Stimulated activated CD4-positive, alpha-beta T cell treated with anti-CD3 and anti-CD28 coated beads, Interleukin-12 subunit alpha, Interleukin-12 subunit beta, amount 100 ng/mL, for 4 hours (primary cell): Measurements from ENCODE around the gene RASSF6.
"Not testable (repeated sequence)": the region's sequence is repeated elsewhere in the genome, so short reads cannot be mapped to it uniquely, and the experiment has no call there.

ENCODE experiments used
- DNase-seq: peaks from one replicate; pipeline ENCODE4 v3.0.0-alpha.2; 2020

The RASSF6 gene

GRCh38 chr4:73609706-73610105 is 10.5 kb downstream of the RASSF6 start:
- DNase-seq, result no peak

DNA sequence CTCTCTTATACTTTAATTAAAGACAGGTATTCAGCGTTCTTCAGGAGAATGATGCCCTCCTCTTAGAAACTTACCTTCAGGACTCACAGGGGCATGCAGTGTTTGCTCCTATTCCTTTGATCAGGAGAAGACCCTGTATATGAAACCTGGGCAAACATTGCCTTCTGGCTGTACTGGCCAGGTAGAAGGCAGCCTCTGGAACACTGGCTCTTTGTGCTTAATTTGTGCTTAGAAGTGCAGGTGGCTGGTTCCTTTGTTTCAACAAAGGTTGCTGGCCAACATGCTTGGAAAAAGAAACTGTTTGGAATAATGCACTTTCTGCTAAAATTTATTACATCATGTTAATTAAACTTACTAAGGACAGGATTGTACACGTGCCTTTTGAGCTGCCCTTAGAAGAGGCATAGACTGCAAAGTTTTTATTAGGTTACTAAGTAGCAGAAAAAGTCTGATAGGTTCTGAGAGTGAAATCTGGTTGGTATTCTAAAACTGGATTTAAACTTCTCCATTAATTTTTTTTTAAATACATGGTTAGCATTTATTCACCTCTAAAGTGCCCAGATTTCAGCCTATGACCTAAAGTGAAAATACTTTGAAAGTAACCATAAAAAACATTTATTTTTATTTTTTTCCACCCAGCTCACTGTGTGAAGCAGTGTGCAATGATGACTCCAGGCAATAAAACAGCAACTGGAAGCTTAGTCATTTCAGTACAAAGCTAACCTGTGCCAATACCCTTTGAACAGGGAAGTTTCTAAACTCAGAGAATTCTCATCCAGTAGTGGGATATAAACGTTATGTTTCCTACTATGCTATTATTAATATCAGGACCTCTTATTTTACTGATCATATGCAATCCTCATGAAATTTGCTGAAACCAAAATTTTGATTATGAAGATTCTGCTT is 11.3 kb downstream of the RASSF6 start:
- no peak for DNase-seq

GRCh38 chr4:73607375-73608033 is 12.7 kb downstream of the RASSF6 start:
- no peak for DNase-seq

DNA sequence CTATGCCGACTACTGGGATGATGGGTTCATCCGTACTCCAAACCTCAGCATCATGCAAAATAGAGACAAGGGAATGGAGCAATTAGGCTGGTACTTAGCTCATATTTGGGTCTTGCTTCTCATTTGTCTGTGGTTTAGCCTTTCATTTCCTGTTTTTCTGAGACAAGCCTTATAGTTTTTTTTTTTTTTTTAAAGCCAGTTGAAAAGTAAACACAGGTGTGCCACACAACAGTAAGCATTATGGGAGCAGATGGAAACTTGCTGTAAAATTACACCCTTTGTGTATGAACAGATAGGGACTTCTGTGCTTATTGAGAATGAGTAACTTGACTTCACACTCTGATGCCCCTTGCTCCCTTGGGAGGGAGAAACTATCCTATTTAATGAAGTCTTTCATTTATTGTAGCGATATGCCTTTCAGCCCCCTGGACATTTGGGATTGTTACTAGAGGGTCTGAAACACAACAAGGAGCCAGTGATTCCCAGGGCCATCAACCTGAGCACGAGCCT is 13.7 kb downstream of the RASSF6 start:
- DNase-seq, result no peak

DNA sequence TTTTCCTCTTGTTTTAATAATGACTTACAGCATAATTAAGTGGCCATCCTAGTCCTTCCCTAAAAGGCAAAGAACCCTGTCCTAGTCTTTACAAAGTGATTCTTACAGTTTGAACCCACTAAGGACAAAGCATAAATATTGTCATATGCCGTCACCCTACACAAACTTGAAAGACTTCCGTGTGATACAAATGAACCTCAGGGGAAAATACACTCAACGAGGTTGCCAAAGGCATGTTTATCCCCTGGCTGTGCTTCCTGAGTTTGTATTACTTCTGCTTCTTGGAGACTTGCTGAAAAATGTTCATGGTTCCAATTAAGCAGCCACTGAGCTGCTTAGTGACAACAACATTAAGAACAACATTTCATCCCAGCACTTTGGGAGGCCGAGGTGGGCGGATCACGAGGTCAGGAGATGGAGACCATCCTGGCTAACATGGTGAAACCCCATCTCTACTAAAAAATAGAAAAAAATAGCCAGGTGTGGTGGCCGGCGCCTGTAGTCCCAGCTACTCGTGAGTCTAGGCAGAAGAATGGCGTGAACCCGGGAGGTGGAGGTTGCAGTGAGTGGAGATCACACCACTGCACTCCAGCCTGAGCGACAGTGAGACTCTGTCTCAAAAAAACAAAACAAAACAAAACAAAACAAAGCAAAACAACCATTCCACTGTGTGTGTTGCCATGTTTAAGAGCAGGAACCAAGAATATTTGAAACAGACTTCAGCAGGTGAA is 16.2 kb downstream of the RASSF6 start:
- DNase-seq, result no peak

DNA sequence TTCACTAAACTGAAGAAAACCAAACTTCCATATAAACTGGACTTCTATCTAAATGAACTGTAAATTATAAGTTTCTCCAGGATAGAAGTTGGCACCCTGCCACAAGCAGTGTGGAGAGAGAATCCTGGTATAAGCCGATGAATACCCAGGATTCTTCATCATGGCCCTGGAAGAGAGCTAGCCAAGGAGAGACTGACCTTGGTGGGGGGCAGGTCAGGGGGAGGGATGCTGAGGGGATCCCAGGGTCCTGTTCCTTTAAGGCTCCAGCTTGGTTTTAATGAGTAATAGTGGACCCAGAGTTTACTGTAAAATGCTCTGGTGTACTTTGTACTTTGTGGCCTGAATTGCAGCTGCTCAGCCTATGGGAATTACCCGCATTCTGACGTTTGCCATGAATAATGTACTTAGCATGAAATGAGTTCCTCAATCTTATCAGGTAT is 16.9 kb downstream of the RASSF6 start:
- no peak for DNase-seq

- no peak for DNase-seq
Observed at GRCh38 chr4:73600954-73601353, 19.3 kb downstream of the RASSF6 start.

DNA sequence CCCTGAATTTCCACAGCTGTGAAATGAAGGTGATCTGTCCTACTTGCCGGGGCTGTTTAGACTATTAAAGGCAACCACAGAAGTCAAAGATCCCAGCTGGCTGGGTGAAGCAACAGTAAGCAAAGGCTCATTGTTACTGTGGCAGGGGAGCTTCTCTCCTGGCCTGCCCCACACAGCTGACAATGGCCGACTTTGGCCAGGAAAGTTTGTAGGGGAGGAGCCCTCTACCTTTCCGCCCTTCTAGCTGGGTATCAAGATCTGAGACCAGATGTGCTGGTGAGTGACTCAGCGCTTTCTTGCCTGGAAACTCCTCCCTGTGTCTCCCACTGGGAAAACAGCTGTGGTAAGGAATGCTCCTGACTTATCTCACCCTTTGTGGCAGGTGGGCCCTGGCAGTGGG is 21.1 kb downstream of the RASSF6 start:
- DNase-seq, result no peak

DNA sequence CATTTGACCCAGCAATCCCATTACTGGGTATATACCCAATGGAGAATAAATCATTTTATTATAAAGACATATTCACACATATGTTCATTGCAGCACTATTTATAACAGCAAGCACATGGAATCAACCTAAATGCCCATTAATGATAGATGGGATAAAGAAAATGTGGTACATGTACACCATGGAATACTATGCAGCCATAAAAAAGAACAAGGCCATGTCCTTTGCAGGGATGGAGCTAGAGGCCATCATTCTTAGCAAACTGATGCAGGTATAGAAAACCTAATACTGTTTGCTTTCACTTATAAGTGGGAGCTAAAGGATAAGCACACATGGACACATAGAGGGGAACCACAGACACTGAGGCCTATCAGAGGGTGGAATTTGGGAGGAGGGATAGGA is 22.6 kb downstream of the RASSF6 start:
- DNase-seq, result no peak

DNA sequence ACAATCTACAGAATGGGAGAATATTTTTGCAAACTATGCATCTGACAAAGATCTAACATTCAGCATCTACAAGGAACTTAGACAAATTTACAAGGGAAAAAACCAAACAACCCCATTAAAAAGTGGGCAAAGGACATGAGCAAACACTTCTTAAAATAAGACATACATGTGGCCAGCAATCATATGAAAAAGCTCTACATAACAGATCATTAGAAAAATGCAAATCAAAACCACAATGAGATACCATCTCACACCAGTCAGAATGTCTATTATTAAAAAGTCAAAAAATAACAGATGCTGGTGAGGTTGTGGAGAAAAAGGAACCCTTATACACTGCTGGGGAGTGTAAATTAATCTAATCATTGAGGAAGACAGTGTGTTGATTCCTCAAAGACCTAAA is 23.1 kb downstream of the RASSF6 start:
- not testable (repeated sequence) for DNase-seq

- DNase-seq, result no peak
Observed at GRCh38 chr4:73596001-73596400, 24.2 kb downstream of the RASSF6 start.

DNA sequence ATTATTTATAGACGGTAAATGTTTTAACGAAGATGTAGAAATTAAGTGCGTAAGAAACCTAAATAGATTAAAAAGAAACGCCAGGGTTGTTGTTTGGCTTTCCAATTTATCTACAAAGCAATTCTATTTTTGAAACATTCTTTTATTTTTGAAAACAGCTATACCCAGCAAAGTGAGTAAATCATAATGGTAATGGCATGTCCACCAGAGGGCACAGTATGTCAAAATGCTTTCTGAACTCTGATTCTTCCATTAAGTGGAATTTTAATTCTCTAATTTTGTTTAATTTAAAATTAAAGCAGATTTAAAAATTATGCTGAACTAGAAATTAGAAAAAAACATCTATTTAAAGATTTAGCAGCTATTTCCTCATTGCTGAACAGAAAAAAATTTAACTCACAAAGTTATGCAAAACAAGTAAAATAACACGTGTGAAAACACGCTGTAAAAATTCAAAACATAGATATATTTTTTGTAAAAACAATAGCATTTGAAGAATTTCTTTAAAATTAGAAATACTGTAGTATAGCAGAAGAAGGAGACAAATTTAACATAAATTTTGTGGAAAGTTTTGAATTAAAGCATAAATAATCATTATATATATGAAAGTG is 26.5 kb downstream of the RASSF6 start:
- no peak for DNase-seq

- no peak for DNase-seq
Observed at GRCh38 chr4:73589887-73590801, 30.1 kb downstream of the RASSF6 start.

GRCh38 chr4:73589261-73589847 is 30.9 kb downstream of the RASSF6 start:
- no peak for DNase-seq

- no peak for DNase-seq
Observed at GRCh38 chr4:73588613-73589012, 31.6 kb downstream of the RASSF6 start.

GRCh38 chr4:73586666-73587065 is 33.6 kb downstream of the RASSF6 start:
- DNase-seq, result no peak

DNA sequence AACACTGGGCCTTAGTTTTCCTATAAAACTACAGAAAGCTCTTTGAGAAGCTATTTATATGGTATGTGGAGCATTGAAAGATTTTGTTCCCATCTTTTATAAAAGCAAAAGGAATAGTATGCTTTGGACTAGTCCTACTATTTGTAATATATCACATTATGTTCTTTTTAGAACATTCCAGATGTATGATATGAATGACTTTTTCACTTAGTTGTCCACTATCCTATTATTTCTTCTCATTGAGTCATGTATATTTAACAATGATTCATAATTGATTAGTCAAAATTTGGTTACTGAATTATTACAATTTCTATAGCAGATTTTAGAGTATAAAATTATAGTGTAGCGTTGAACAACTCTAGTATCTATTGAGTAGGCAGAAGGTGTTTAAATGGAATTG is 34.2 kb downstream of the RASSF6 start:
- DNase-seq, result no peak

DNA sequence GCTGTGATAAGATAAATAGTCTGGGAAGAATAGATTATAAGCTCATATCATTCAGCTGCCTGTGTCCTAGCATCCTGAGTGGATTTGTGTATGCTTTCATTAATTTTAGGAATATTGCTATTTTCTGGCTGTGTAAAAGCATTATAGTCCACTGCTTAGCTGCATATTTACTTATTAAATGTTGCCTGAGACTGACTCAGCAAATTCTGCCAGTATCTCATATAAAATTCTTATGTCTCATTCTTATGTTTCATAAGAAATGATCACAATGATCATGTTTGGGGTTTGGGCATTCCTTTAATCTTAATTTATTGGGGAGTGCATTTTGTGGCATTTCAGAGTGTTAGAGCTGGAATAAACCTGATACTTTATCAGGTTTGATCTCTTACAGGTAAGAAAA is 34.9 kb downstream of the RASSF6 start:
- no peak for DNase-seq

DNA sequence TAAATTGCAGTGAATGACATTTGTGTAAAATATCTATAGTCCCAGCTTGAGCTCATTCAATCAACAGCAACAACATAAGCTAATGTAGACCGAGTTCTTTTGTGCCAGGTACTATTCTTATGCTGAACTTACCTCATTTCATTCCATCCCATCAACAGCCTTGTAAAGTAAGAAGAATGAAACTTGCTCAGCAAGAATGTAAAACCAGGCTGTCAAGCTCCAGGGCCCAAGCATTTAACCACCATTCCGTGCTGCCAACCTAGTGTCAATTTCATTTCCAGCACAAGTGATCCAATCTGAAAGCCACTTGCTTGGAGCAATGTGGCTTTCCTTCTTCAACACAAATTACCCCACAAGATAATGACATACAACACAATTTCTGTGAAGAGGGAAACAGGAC is 36.6 kb downstream of the RASSF6 start:
- no peak for DNase-seq

- no peak for DNase-seq
Observed at GRCh38 chr4:73577371-73577770, 42.9 kb downstream of the RASSF6 start.

DNA sequence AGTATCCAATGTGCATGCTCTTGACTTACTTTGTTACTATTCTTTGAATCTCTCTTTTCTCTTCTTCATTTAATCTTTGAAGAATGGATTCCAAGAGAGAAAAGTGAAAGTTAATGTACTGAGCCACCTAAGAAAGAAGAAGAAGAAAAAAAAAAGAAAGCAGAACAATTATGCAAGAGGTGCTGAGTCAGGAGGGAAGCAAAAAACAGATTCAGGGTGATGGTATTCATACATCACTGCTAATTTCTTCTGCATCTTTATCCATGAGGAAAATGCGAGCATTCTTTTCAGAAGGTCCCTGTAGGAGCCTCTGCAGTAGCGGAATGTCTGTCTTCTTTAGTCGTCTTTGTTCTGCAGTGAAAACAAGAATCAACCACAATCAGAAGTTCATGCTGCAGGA is 43.9 kb downstream of the RASSF6 start:
- DNase-seq, result no peak
